Ureter (tissue), 1 donor: ENCODE results near the gene IGFL4. TPM values are rescaled to one million over a fixed set of nuclear protein-coding genes. Genes with fewer than 3 reads are reported as not detected.

Experiments
- DNase-seq: peaks from one replicate; pipeline ENCODE4 v3.0.0-alpha.2; 2020; ENCODE audit warnings: low spot score
- total RNA-seq: library from RNA; stranded (reverse); gene quantifications from one replicate; pipeline ENCODE4 v1.2.4, GENCODE V29; 2023
- donor health status: DM: yes; HTN: yes; CAD: no.

The IGFL4 gene
- total RNA-seq, 1 donor from 2014 or later: not detected

DNA sequence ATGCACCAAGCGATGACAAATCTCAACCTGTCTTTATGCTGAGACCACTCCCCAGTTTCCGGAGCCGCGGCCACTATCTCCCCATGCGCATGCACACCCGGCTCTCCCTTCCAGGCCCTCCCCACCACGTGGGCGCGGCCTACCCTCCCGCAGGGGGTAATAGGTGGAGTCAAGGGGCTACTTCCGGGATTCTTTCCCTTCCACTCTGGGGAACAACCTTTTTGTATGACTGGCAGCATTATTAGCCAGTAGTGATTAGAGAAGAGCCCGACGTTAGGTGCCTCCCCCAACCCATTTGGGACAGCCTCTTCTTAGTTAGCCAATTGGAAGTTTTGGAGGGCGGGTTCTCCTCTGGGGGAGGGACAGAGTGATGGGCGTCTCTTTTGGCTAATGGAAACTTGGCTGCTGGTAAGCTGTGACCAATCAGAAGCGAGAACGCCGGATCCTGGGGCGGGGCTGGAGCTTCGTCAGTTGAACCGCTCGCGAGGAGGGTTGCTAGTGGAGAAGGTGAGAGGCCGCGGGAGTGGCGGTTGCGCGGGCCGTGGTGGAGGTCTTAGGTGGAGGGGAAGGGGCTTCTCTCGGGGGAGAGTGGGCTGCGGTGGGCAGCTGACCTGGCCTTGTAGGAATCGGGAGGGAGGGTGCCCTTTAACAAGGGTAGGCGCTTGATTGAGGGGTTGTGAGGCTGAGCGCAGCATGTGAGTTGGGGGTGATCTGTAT, 45.6 kb downstream of the IGFL4 start, which contains the start of gene CCDC61:
Gene CCDC61 (plus strand): TSS at position 470 of the 717 bp plus-strand sequence. CDS start 7,552 bp downstream, outside the sequence.
- DNase-seq: peak; percentile 98

DNA sequence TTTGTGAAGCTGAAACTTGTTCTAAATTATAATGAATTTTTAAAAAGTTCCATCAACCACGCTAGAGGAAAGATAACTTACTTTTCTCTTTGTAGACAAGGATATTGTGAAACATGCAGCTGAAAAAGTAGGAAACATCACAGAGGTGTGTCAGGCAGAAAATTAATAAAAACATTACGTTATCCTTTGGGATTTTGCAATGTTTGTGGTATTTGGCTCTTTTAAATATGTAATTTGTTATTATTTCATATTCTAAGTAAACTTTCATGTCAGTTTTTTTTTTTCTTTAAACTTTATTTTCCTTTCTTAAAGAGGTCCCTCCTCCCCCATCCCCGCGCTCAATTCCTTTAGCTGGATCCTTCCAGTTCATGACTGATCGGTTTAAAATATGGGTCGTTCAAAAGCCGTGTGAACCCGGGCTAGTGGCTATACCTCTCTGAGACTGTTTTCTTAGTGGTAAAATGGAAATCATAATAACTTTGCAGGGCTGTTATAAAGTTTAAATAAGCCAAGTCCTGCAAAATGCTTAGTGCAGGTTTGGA, 46.3 kb downstream of the IGFL4 start:
- no peak for DNase-seq

DNA sequence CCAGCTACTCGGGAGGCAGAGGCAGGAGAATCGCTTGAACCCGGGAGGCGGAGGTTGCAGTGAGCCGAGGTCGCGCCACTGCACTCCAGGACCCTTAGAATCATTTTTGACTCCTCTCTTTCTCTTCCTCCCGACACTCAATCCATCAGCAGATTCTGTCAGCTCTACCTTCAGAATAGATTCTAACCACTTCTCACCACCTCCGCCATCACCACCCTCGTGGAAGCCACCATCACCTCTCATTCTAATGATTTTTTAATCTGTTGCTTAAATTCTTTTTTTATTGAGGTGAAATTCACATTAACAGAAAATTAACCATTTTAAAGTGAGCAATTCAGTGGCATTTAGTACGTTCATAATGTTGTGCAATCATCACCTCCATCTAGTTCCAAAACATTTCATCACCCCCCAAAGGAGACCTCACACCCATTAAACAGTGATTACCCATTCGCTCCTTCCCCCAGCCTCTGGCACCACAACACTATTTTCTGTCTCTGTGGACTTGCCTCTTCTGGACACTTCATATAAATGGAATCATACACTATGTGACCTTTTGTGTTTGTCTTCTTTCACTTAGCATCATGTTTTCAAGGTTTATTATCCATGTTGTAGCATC, 50.6 kb downstream of the IGFL4 start:
- no peak for DNase-seq

Other genes with a start within 250 kb of the IGFL4 start
- 64.2 TPM for gene DMWD, start 248.2 kb downstream of the IGFL4 start, total RNA-seq
- 0.21 TPM for gene RSPH6A, start 225.7 kb downstream of the IGFL4 start, total RNA-seq
- gene SYMPK, start 177.9 kb downstream of the IGFL4 start, total RNA-seq: 81.1 TPM
- gene FOXA3, start 176.7 kb downstream of the IGFL4 start, total RNA-seq: not detected
- gene IRF2BP1, start 154.9 kb downstream of the IGFL4 start, total RNA-seq: 22.0 TPM
- gene MYPOP, start 138.4 kb downstream of the IGFL4 start, total RNA-seq: 5.5 TPM
- not detected for gene NANOS2, start 126.2 kb downstream of the IGFL4 start, total RNA-seq
- 4.4 TPM for gene NOVA2, start 67.1 kb downstream of the IGFL4 start, total RNA-seq
- gene CCDC61, start 45.5 kb downstream of the IGFL4 start, total RNA-seq: 28.8 TPM
- not detected for gene PGLYRP1, start 17.9 kb downstream of the IGFL4 start, total RNA-seq
- not detected for gene IGFL3, start 83.7 kb upstream of the IGFL4 start, total RNA-seq
- gene IGFL2, start 107.2 kb upstream of the IGFL4 start, total RNA-seq: not detected
- 1.9 TPM for gene IGFL1, start 188.7 kb upstream of the IGFL4 start, total RNA-seq